GM12878 (cell line): ENCODE results near the gene S100A12. TPM values are rescaled to one million over a fixed set of nuclear protein-coding genes. Genes with fewer than 3 reads are reported as not detected.

Source experiments
- ATAC-seq: fragments of 200-7000 bp; cut with Tn5 transposase; 3 replicates; pipeline ENCODE4 v1.9.1; 2020; ENCODE audit warnings: mild to moderate bottlenecking, moderate library complexity
- BruUV-seq: library from RNA; stranded (reverse); fragments of 400-500 nt; replicated peaks from 2 replicates; lab custom pipeline; 2021; lab: Mats Ljungman, UMichigan
- CTCF ChIA-PET: fragments of 300-600 bp; sonication (Branson Sonifier 250); formaldehyde crosslinking; extraction: SDS; loops from one replicate; lab custom pipeline; 2021; ENCODE audit warnings: inconsistent platforms; lab: Yijun Ruan, JAX
- POLR2A ChIA-PET: fragments of 350-600 bp; formaldehyde crosslinking; extraction: SDS; loops from one replicate; lab custom pipeline; 2021; ENCODE audit warnings: inconsistent platforms; lab: Charles Lee
- RAD21 ChIA-PET: fragments of 300-600 bp; sonication (Branson Sonifier 250); formaldehyde crosslinking; loops from one replicate; lab custom pipeline; 2023; ENCODE audit warnings: antibody characterized with exemption; ENCODE audit not compliant: unreplicated experiment; lab: Charles Lee
- SMC1A ChIA-PET: fragments of 300-600 bp; sonication (Branson Sonifier 250); formaldehyde crosslinking; loops from one replicate; lab custom pipeline; 2023; ENCODE audit not compliant: unreplicated experiment, uncharacterized antibody; lab: Charles Lee
- DNase-seq: peaks from one replicate; pipeline ENCODE4 v3.0.0-alpha.2; 2011; ENCODE audit warnings: low read depth, low spot score
- FAIRE-seq: peaks from 3 replicates; lab custom pipeline; 2011; peaks lifted over from hg19 to GRCh38; lab: Jason Lieb, UNC
- H2AFZ ChIP-seq: 2 replicates; pipeline ENCODE4 v1.6.0; 2011; ENCODE audit warnings: low read depth, low read length, control low read depth; ENCODE audit not compliant: control insufficient read depth
- H3K27ac ChIP-seq: 2 replicates; pipeline ENCODE4 v1.5.1; 2011; ENCODE audit warnings: control low read depth; ENCODE audit not compliant: control insufficient read depth, insufficient read depth
- H3K27me3 ChIP-seq, 2 experiments: replicated peaks in 1 of 2; 2 replicates each; pipeline versions ENCODE4 v1.6.0 to v1.6.1; 2011; ENCODE audit warnings: low read length in 1 of 2; ENCODE audit not compliant: control insufficient read depth in 2 of 2, insufficient read depth in 2 of 2
- H3K36me3 ChIP-seq, 2 experiments: 2 replicates each; pipeline ENCODE4 v1.5.1; 2011; ENCODE audit warnings: low read length in 1 of 2; ENCODE audit not compliant: control insufficient read depth in 2 of 2, insufficient read depth in 2 of 2
- H3K4me1 ChIP-seq: 2 replicates; pipeline ENCODE4 v1.6.1; 2011; ENCODE audit warnings: mild to moderate bottlenecking, low read length, moderate library complexity, mixed read lengths; ENCODE audit not compliant: control insufficient read depth, insufficient read depth
- H3K4me2 ChIP-seq: 2 replicates; pipeline ENCODE4 v1.6.0; 2011; ENCODE audit warnings: control low read depth; ENCODE audit not compliant: control insufficient read depth, insufficient read depth
- H3K4me3 ChIP-seq: fragments of 200-600 bp; sonication (generic); 2 replicates; pipeline ENCODE4 v1.5.1; 2016
- H3K79me2 ChIP-seq: 2 replicates; pipeline ENCODE4 v1.6.0; 2011; ENCODE audit warnings: low read length; ENCODE audit not compliant: control insufficient read depth, insufficient read depth
- H3K9ac ChIP-seq: 2 replicates; pipeline ENCODE4 v1.8.0; 2011; ENCODE audit warnings: low read length, control low read depth, mixed read lengths; ENCODE audit not compliant: control insufficient read depth, insufficient read depth
- H3K9me3 ChIP-seq: replicated peaks from 3 replicates; pipeline ENCODE4 v1.5.1; 2011; ENCODE audit warnings: mild to moderate bottlenecking, low read length; ENCODE audit not compliant: control insufficient read depth, insufficient read depth
- H4K20me1 ChIP-seq: 2 replicates; pipeline ENCODE4 v1.6.0; 2011; ENCODE audit not compliant: control insufficient read depth, insufficient read depth
- POLR2A ChIP-seq: IDR thresholded peaks from 2 replicates; pipeline ENCODE4 v1.6.1; 2011; ENCODE audit warnings: low read depth, mild to moderate bottlenecking, low read length
- SMAD1 ChIP-seq: fragments of 450-650 bp; IDR thresholded peaks from 2 replicates; pipeline ENCODE4 v1.6.1; 2018; ENCODE audit warnings: mild to moderate bottlenecking, low read depth; ENCODE audit not compliant: partially characterized antibody
- WGBS: methylation state at CpG from one replicate; pipeline ENCODE4 v1.1.6; 2016; ENCODE audit warnings: low lambda C conversion rate; ENCODE audit not compliant: insufficient replicate concordance, insufficient coverage; ENCODE audit errors: missing lambda C conversion rate; 5-methylcytosine and 5-hydroxymethylcytosine counted together
- in situ Hi-C: fragments of 300-500 bp; cut with MboI; formaldehyde crosslinking; loops from 9 replicates; pipeline ENCODE4 v1.14.3; 2018; ENCODE audit warnings: mixed read lengths
- intact Hi-C: fragments of 100-400 bp; cut with micrococcal nuclease; formaldehyde crosslinking; loops from one replicate; pipeline ENCODE4 v1.14.2; 2022; ENCODE audit not compliant: unreplicated experiment
- polyA plus RNA-seq, 11 experiments: library from polyadenylated mRNA; depleted of rRNA in 4 of 11; unstranded in 6 of 11; stranded (reverse) in 5 of 11; fragments of >200 nt; fragmentation: Nextera tagmentation in 4 of 11; fragmentation: Illumina TruSeq in 1 of 11; extraction: Ambion mirVana in 4 of 11; extraction: Trizol in 1 of 11; gene quantifications; 1 replicate in 1 of 11; 2 replicates in 10 of 11; pipeline versions ENCODE4 v1.2.1 to v1.2.3, GENCODE V29; 2011 to 2016; ENCODE audit warnings: inconsistent platforms in 2 of 11, missing spikeins in 2 of 11, low read depth in 1 of 11
- total RNA-seq, 4 experiments: library from RNA; depleted of rRNA in 3 of 4; stranded (reverse); fragments of >200 nt in 3 of 4; fragmentation: Illumina TruSeq in 1 of 4; extraction: Trizol in 1 of 4; gene quantifications; 2 replicates each; pipeline versions ENCODE4 v1.2.1 to v1.2.3, GENCODE V29; 2013 to 2021
- TF ChIP-seq, protein P1 (sequence below): IDR thresholded peaks from 2 replicates; pipeline ENCODE4 v1.6.1; 2011; ENCODE audit warnings: borderline replicate concordance, low read depth, mild to moderate bottlenecking, moderate library complexity, low read length; ENCODE audit not compliant: insufficient read depth, poor library complexity, severe bottlenecking

Gene S100A12
- total and polyA plus RNA-seq, 10 of the 15 experiments (the other 5 are each of a cell fraction or from before 2014, with no cell fraction given) = not detected

DNA sequence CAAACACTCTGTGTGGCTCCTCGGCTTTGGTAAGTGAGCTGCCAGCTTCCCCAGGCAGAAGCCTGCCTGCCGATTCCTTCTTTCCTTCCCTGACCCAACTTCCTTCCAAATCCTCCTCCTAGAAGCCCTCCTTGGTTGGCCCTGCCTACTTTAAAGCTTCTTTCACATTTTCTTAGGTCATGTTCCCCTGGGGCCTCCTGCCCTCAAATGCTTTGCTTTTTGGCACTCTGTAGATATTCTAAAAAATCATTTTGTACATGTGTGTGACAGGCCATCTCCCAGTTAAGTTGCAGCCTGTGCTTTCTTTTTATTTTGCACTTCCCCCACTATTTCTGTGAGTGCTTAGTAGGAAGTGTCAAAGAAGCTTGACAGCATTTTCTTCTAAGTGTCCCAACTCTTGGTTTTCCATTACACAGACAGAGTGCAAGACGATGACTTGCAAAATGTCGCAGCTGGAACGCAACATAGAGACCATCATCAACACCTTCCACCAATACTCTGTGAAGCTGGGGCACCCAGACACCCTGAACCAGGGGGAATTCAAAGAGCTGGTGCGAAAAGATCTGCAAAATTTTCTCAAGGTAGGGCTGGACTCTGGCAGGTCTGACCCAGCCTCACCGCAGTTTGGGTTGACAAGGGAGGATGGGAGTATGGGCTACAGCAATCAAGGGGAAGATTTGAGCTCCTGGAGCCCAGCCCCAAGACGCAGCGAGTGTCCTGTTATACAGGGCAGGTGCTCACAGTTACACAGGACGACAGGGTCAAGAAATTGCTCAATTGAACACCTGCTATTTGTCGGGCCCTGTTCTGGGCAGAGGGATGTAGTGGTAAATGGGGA, 17.3 kb downstream of the S100A12 start, which contains the start of gene S100A9 (continued):
- no peak for TF ChIP-seq SMAD1

DNA sequence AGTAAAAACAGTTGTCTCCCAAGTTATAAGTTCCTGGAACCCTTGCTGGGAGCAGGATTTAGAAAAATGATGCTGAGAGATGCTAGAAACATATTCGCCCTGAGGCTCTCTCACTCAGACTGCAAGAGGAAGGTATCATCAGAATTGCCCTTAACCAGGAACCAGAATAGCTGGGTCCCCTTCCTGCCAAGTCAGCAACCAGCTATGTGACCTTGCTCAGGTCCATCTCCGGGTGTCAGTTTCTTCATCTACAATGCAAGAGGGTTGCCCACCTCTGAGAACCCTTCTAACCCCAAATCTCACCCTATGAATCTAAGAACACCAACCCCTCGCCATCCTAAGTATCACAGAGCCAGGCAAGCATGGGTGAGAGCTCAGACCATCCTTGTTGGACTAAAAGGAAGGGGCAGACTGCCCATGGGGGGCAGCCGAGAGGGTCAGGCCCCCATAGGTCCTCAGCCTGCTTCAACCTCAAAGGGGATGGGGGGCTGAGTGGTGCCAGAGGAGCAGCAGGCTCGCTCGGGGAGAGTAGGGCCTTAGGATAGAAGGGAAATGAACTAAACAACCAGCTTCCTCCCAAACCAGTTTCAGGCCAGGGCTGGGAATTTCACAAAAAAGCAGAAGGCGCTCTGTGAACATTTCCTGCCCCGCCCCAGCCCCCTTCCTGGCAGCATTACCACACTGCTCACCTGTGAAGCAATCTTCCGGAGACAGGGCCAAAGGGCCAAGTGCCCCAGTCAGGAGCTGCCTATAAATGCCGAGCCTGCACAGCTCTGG, 18.2 kb downstream of the S100A12 start:
- SMC1A ChIA-PET = interaction anchor here (0.6 to 3.1 kb wide), 2 partner anchors 138 to 148 kb away, joined by 3 to 14 read pairs; no protein-coding TSS in a partner anchor
- CTCF ChIA-PET = interaction anchor here (1.2 to 2.7 kb wide), 8 partner anchors 14 to 212 kb away, joined by 3 to 41 read pairs (median 4); no protein-coding TSS in a partner anchor
- peaks cover 6% of the 10 kb centered on the region for H3K4me1 ChIP-seq
- ATAC-seq (no peak), FAIRE-seq (no peak), DNase-seq (no peak)
- RAD21 ChIA-PET = interaction anchor here (0.6 to 2.8 kb wide), 3 partner anchors 10 to 294 kb away, joined by 4 to 18 read pairs (median 4); no protein-coding TSS in a partner anchor
- no peaks in the 10 kb centered on the region for H3K79me2 ChIP-seq
- no peak overlapping the region for H3K9ac ChIP-seq
- no peaks in the 10 kb centered on the region for H4K20me1 ChIP-seq
- TF ChIP-seq, protein P1, sequence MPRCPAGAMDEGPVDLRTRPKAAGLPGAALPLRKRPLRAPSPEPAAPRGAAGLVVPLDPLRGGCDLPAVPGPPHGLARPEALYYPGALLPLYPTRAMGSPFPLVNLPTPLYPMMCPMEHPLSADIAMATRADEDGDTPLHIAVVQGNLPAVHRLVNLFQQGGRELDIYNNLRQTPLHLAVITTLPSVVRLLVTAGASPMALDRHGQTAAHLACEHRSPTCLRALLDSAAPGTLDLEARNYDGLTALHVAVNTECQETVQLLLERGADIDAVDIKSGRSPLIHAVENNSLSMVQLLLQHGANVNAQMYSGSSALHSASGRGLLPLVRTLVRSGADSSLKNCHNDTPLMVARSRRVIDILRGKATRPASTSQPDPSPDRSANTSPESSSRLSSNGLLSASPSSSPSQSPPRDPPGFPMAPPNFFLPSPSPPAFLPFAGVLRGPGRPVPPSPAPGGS = no peak
- TF ChIP-seq POLR2A = no peak
- H3K36me3 ChIP-seq = no peaks in the 10 kb centered on the region
- no peak overlapping the region for H3K27ac ChIP-seq
- WGBS = 2% methylated on average over 10 of the region's 10 CpGs
- intact Hi-C loops (no loop called here), in situ Hi-C loops (no loop called here)
- no TSS peak for BruUV-seq
- no peaks in the 10 kb centered on the region for H3K9me3 ChIP-seq
- H2AFZ ChIP-seq = no peak overlapping the region
- H3K4me3 ChIP-seq = no peak overlapping the region
- no peaks in the 10 kb centered on the region for H3K27me3 ChIP-seq
- no peak overlapping the region for H3K4me2 ChIP-seq
- POLR2A ChIA-PET = interaction anchor here (0.5 kb wide), 1 partner anchor 140 kb away, joined by 4 read pairs; no protein-coding TSS in a partner anchor
